ENCODE results near the gene ZBTB42. TPM values are rescaled to one million over a fixed set of nuclear protein-coding genes. Genes with fewer than 3 reads are reported as not detected.
A peak's percentile ranks its signal among the peaks of the same experiment; 100 is the strongest.

The ZBTB42 gene
- total RNA-seq, 2 donors from 2014 or later = 2.7 to 3.3 TPM

- Mint-ChIP-seq H3K27ac (no peak overlapping the region), H3K4me1 (peaks cover 33% of the 10 kb centered on the region), H3K27me3 (no peaks in the 10 kb centered on the region), H3K4me3 (no peak overlapping the region), H3K36me3 (ENCODE audit: low read depth) (no peaks in the 10 kb centered on the region)
- ATAC-seq (no peak), DNase-seq (no peak)
- H3K9me3 ChIP-seq (ENCODE audit: control insufficient read depth, low read length, poor library complexity, severe bottlenecking) = no peaks in the 10 kb centered on the region
Observed at GRCh38 chr14:104789752-104790743, 10.9 kb upstream of the ZBTB42 start.

- H3K27ac Mint-ChIP-seq = no peak overlapping the region
- H3K4me1 Mint-ChIP-seq = peaks cover 36% of the 10 kb centered on the region
- H3K4me3 Mint-ChIP-seq = no peak overlapping the region
- H3K9me3 ChIP-seq (ENCODE audit: control insufficient read depth, low read length, poor library complexity, severe bottlenecking) = no peaks in the 10 kb centered on the region
- ATAC-seq = no peak
- DNase-seq = no peak
- H3K36me3 Mint-ChIP-seq (ENCODE audit: low read depth) = no peaks in the 10 kb centered on the region
- H3K27me3 Mint-ChIP-seq = no peaks in the 10 kb centered on the region
Observed at GRCh38 chr14:104791425-104791824, 9.5 kb upstream of the ZBTB42 start.

- DNase-seq (no peak), ATAC-seq (no peak)
- no peaks in the 10 kb centered on the region for H3K9me3 ChIP-seq (ENCODE audit: control insufficient read depth, low read length, poor library complexity, severe bottlenecking)
- H3K4me1 Mint-ChIP-seq = peaks cover 33% of the 10 kb centered on the region
- H3K4me3 Mint-ChIP-seq = peak overlapping the region; percentile 90
- peak overlapping the region; percentile 80 for H3K27ac Mint-ChIP-seq
- H3K27me3 Mint-ChIP-seq = no peaks in the 10 kb centered on the region
- H3K36me3 Mint-ChIP-seq (ENCODE audit: low read depth) = no peaks in the 10 kb centered on the region
Observed at GRCh38 chr14:104792101-104792884, 8.6 kb upstream of the ZBTB42 start.

DNA sequence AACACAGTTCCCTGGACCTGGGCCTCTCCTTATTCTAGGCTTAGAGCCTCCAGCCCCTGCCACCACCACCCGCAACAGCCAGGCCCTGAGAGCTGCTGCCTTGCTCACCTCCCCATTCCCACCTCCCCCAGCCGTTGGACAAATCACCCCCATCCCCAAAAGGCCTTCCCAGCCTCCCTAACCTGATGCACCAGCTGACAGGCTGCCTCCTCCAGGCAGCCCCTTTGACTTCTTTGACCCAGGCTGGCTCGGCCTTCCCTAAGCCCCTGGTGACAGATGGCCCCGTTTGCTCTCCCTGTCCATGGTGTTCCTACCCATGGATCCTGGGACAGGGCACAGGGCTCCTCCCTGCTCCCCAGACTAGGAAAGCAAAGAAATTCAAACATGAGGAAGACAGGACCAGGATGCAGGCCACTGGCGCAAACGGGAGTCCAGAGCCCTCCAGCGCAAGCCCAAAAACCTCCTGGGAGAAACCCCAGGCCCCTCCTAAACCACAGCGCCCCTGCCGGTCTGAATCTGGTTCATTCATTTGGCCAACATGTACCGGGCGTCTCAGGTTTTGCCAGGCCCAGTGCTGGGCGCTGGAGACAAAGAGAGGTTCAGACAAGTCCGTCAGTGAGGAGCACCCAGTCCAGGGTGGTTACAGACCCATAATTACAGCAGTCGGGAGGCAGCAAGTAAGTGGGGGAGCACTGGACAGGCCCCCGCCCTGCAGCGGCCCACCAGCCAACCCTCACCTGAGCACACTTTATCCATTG, 7.8 kb upstream of the ZBTB42 start:
- ATAC-seq (no peak), DNase-seq (no peak)
- peak overlapping the region; percentile 90 for H3K4me3 Mint-ChIP-seq
- H3K9me3 ChIP-seq (ENCODE audit: control insufficient read depth, low read length, poor library complexity, severe bottlenecking) = no peaks in the 10 kb centered on the region
- H3K4me1 Mint-ChIP-seq = peaks cover 33% of the 10 kb centered on the region
- peak overlapping the region; percentile 80 for H3K27ac Mint-ChIP-seq
- H3K27me3 Mint-ChIP-seq = no peaks in the 10 kb centered on the region
- no peaks in the 10 kb centered on the region for H3K36me3 Mint-ChIP-seq (ENCODE audit: low read depth)

DNA sequence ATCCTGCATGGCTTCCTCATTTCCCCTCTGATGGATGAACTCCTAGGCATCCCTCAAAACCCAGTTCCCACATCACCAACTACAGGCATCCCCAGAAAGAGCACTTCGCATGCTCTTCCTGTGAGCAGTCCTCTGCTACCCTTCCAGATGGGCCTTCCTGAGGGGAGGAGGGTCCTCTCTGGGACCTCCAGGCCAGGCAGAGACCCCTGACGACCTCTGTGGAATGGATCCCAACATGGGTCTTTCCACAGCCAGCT, 7.3 kb upstream of the ZBTB42 start:
- H3K9me3 ChIP-seq (ENCODE audit: control insufficient read depth, low read length, poor library complexity, severe bottlenecking) = no peaks in the 10 kb centered on the region
- no peak for ATAC-seq
- no peak for DNase-seq
- peak overlapping the region; percentile 90 for H3K4me3 Mint-ChIP-seq
- peaks cover 33% of the 10 kb centered on the region for H3K4me1 Mint-ChIP-seq
- H3K27ac Mint-ChIP-seq = peak overlapping the region; percentile 80
- no peaks in the 10 kb centered on the region for H3K36me3 Mint-ChIP-seq (ENCODE audit: low read depth)
- H3K27me3 Mint-ChIP-seq = no peaks in the 10 kb centered on the region

DNA sequence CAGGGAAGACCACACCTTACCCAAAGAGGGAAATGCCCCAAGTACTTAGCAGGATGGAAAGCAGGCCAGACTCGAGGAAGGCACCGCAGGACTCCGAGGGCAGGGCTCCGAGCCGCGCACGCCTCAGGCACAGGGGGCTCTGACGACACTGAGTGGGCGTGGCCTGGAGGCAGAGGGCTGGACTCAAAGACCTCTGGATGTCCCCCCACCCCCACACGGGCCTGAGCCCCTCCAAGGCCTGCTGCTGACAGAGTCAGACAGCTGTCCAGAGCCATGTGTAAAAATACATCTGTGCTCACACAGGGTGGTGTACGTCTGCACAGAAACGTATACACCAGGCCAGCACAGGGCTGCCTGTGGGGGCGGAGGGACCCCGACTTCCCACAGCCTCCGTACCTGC, 6.8 kb upstream of the ZBTB42 start:
- Mint-ChIP-seq H3K4me3 (peak overlapping the region; percentile 90), H3K4me1 (peaks cover 38% of the 10 kb centered on the region), H3K27ac (peak overlapping the region; percentile 80), H3K27me3 (no peaks in the 10 kb centered on the region), H3K36me3 (ENCODE audit: low read depth) (no peaks in the 10 kb centered on the region)
- ATAC-seq (no peak), DNase-seq (peak in 1 of 3 donors; percentile 23)
- no peaks in the 10 kb centered on the region for H3K9me3 ChIP-seq (ENCODE audit: control insufficient read depth, low read length, poor library complexity, severe bottlenecking)

- Mint-ChIP-seq H3K4me3 (peak overlapping the region; percentile 90), H3K27me3 (no peaks in the 10 kb centered on the region), H3K36me3 (ENCODE audit: low read depth) (no peaks in the 10 kb centered on the region), H3K4me1 (peaks cover 41% of the 10 kb centered on the region), H3K27ac (peak overlapping the region; percentile 80)
- ATAC-seq (no peak), DNase-seq (no peak)
- H3K9me3 ChIP-seq (ENCODE audit: control insufficient read depth, low read length, poor library complexity, severe bottlenecking) = no peaks in the 10 kb centered on the region
Observed at GRCh38 chr14:104794631-104794992, 6.3 kb upstream of the ZBTB42 start.

DNA sequence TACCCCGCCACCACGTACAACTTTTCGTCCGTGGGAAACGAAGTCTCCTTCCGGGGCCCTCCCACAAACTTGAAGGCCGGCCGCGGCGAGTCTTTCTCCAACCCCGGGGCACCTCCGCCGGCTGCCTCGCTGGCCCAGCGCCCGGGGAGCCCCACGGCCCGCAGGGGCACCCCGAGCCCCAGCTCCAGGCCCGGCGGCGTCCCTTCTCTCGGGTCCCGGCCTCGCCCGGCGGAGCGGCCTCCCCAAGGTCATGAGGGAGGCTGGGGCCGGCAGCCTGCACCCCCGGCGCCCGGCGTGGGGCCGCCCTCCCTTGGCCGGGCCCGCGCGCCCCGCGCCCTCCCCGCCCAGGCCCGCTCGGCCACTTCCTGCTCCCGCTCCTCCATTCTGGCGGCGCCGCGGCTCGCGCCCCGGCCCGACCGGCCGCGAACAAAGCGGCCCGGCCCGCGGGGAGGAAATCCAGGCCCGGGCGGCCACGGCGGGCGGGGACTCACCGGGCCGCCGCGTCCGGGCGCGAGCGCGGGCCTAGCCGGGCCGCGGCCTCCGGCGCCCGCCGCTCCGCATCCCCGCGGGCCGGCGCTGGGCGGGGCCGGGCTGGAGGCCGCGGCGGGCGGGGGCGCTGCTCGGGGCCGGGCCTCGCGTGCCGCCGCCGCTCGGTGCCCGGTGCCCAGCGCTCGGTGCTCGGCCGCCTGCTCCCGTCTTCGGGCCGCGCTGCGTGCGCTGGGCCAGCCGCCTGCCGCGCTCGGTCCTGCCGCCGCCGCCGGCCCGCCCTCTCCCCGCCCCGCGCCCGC, 5.7 kb upstream of the ZBTB42 start, which contains the start of gene AKT1:
TSS of gene AKT1 (minus strand) at position 756 of the 788 bp plus-strand sequence. CDS start 3,105 bp downstream, outside the sequence.
- H3K9me3 ChIP-seq (ENCODE audit: control insufficient read depth, low read length, poor library complexity, severe bottlenecking) = no peaks in the 10 kb centered on the region
- H3K4me3 Mint-ChIP-seq = peak within 1 kb of the TSS; percentile 90
- peak within 1 kb of the TSS; percentile 89 for H3K27ac Mint-ChIP-seq
- no peaks in the 10 kb centered on the region for H3K27me3 Mint-ChIP-seq
- H3K4me1 Mint-ChIP-seq = peaks cover 38% of the 10 kb centered on the region
- H3K36me3 Mint-ChIP-seq (ENCODE audit: low read depth) = no peaks in the 10 kb centered on the region
- DNase-seq = peak in 1 of 3 donors; percentile 35
- peak; percentile 34 for ATAC-seq

DNA sequence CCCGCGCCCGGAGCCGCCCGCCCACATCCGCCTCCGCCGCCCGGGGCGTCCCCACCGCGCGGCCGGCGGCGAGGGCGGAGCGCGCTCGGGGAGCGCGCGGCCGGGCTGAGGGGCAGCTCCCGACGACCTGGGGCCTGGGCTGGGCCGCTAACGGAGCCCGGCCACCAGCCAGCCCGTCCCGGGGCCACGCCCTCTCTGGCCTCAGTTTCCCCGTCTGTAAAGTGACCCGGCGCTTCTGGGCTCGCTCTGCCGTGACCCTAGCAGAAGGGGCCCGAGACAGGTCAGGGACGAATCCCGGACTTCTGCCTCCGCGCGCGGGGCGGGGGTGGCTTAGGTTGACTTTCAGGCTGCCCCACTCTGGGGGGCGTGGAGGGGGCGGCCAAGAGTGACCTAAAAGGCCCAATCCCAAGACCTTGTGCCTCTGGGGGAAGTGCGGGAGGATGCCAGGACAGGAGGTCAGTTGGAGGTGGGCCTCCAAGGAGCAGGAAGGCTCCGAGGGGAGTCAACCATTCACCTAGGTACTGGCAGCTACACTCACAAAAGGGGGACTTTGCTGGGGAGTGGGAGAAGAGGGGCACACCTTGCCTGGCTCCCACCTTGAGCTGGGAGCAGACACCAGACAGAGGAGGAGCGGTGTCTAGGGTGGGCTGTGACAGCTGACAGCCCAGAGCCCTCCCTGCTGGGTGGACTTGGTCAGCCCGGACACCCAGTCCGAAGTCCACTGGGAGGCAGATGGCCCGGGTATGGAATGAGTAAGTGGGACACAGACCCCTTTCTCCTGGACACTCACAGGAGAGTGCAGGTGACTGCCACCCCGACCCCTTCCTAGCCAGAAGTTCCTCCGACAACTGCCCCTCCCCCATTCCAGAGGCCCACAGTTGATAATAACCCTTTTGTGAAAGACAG, 4.9 kb upstream of the ZBTB42 start:
- Mint-ChIP-seq H3K4me3 (peak overlapping the region; percentile 75), H3K27me3 (no peaks in the 10 kb centered on the region), H3K36me3 (ENCODE audit: low read depth) (no peaks in the 10 kb centered on the region), H3K4me1 (peaks cover 36% of the 10 kb centered on the region), H3K27ac (peak overlapping the region; percentile 89)
- no peaks in the 10 kb centered on the region for H3K9me3 ChIP-seq (ENCODE audit: control insufficient read depth, low read length, poor library complexity, severe bottlenecking)
- ATAC-seq (peak; percentile 61), DNase-seq (peak; percentile 50 to 70 (median 65))

DNA sequence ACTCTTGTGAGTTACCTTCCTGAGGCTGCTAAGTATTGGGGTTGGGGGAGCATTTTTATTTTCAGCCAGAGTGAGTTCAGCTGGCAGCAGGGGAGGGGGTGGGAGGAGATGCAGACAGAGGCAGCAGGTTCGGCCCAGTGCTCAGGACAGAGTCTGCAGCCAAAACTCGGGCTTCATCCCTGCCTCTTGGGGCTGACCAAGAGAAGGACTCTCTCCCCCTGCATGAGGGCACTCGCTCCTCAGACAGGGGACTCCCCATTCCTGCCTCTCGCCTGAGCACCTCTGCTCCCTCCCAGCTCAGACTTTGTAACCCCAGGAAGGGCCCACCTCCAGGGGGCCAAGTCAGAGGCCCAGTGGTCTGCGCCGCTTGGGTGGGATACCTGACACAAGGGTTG, 4.2 kb upstream of the ZBTB42 start:
- Mint-ChIP-seq H3K4me1 (peaks cover 31% of the 10 kb centered on the region), H3K27me3 (no peaks in the 10 kb centered on the region), H3K27ac (peak overlapping the region; percentile 89), H3K36me3 (ENCODE audit: low read depth) (no peaks in the 10 kb centered on the region), H3K4me3 (peak overlapping the region; percentile 75)
- H3K9me3 ChIP-seq (ENCODE audit: control insufficient read depth, low read length, poor library complexity, severe bottlenecking) = no peaks in the 10 kb centered on the region
- ATAC-seq = no peak
- no peak for DNase-seq

DNA sequence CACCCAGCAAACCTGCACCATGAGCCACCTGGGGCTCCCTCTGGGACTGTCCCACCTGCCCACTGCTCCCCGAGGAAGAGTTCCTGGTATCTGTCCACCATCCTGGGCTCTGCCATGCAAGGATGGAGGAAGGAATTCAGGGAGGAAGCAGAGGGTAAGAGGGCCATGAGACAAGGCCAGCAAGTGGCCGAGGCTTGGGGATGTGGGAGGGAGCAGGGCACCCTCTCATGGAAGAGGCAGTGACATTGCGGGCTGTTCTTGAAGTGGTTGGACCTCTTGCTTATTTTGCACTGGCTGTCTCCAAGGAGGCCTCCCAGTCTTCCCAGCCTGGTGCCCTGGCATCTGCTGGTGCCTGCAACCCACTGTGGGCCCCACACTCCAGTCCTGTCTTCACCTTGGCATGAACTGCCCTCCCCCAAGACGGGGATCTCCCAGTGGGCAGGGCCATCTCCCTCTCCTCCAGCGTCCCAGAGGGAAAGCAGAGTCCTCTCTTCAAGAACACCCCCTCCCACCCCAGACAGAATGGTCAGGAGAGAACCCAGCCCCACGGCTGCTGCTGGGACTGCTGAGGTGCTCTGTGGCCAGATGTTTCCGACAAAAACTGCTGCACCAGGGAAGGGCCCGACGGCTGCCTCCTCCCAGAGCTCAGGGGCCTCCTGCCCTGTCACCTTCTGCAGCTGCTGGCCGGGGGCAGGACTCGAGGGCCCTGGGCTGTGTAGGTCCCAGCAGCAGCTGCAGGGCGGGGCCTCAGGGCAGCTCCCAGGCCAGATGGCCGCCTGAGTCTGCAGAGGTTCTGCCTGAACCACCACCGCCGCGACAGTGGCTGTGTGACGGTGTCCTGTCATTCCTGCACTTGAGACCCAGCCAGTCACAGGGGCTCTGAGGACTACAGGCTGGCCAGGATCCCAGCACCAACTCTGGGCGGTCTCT, 3.5 kb upstream of the ZBTB42 start:
- Mint-ChIP-seq H3K4me3 (peak overlapping the region; percentile 75), H3K4me1 (peaks cover 31% of the 10 kb centered on the region), H3K36me3 (ENCODE audit: low read depth) (no peaks in the 10 kb centered on the region), H3K27me3 (no peaks in the 10 kb centered on the region), H3K27ac (peak overlapping the region; percentile 89)
- no peak for DNase-seq
- no peak for ATAC-seq
- no peaks in the 10 kb centered on the region for H3K9me3 ChIP-seq (ENCODE audit: control insufficient read depth, low read length, poor library complexity, severe bottlenecking)
